ENCODE results near the gene PTOV1. TPM values are rescaled to one million over a fixed set of nuclear protein-coding genes. Genes with fewer than 3 reads are reported as not detected.
"Not testable (repeated sequence)": the region's sequence is repeated elsewhere in the genome, so short reads cannot be mapped to it uniquely, and the experiment has no call there.

Gene PTOV1
- total RNA-seq, 1 donor from 2014 or later, result 104 TPM

DNA sequence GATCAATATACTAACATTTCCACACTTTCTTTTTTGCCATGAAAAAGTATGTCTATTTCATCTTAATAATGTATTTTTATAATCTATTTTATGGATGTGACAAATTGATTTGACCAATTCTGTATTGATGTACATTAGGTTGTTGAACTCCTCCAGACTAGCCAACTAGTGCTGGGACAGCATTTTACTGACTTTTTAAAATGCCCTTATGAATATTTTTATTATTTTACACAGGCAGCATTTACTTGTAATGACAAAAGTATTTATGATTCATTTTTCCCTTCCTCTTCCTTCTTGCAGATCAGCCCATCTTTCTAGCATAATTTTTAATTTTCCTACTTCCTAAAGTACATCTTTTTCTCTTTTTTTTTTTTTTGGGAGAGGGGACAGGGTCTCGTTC, 36.9 kb upstream of the PTOV1 start:
- H3K27me3 ChIP-seq (ENCODE audit: low read depth), result no peaks in the 10 kb centered on the region
- intact Hi-C loops (cut with micrococcal nuclease), result no loop called here
- H3K4me3 ChIP-seq, result peak overlapping the region; percentile 81
- H3K9me3 ChIP-seq (replicated peaks), result no peaks in the 10 kb centered on the region
- peaks cover 57% of the 10 kb centered on the region for H3K4me1 ChIP-seq
- TF ChIP-seq, protein P1, sequence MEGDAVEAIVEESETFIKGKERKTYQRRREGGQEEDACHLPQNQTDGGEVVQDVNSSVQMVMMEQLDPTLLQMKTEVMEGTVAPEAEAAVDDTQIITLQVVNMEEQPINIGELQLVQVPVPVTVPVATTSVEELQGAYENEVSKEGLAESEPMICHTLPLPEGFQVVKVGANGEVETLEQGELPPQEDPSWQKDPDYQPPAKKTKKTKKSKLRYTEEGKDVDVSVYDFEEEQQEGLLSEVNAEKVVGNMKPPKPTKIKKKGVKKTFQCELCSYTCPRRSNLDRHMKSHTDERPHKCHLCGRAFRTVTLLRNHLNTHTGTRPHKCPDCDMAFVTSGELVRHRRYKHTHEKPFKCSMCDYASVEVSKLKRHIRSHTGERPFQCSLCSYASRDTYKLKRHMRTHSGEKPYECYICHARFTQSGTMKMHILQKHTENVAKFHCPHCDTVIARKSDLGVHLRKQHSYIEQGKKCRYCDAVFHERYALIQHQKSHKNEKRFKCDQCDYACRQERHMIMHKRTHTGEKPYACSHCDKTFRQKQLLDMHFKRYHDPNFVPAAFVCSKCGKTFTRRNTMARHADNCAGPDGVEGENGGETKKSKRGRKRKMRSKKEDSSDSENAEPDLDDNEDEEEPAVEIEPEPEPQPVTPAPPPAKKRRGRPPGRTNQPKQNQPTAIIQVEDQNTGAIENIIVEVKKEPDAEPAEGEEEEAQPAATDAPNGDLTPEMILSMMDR (IDR thresholded peaks at IDR 0.05; ENCODE audit: borderline replicate concordance), result no peak
- no peaks in the 10 kb centered on the region for H3K36me3 ChIP-seq
- no peak for DNase-seq
- H3K27ac ChIP-seq (replicated peaks), result peak overlapping the region; percentile 96

DNA sequence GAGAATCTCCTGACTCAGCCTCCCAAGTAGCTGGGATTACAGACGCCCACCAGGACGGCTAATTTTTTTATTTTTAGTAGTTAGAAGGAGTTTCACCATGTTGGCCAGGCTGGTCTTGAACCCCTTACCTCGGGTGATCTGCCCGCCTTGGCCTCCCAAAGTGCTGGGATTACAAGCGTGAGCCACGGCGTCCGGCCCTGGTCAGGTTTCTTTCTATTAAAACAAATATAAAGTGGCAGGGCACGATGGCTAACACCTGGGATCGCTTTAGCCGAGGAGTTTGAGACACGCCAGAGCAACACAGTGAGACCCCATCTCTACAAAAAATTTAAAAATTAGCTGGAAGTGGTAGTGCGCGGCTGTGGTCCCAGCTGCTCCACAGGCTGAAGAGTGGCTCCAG, 34.4 kb upstream of the PTOV1 start:
- no peaks in the 10 kb centered on the region for H3K36me3 ChIP-seq
- peak overlapping the region; percentile 92 for H3K27ac ChIP-seq (replicated peaks)
- TF ChIP-seq, protein P1 (IDR thresholded peaks at IDR 0.05; ENCODE audit: borderline replicate concordance), result no peak
- no peak for DNase-seq
- intact Hi-C loops (cut with micrococcal nuclease), result loop anchor here (5.0 kb wide), 1 partner anchor 51 kb away; the partner anchor contains the start of gene PNKP
- H3K4me1 ChIP-seq, result peaks cover 63% of the 10 kb centered on the region
- H3K27me3 ChIP-seq (ENCODE audit: low read depth), result no peaks in the 10 kb centered on the region
- peak overlapping the region; percentile 86 for H3K4me3 ChIP-seq
- no peaks in the 10 kb centered on the region for H3K9me3 ChIP-seq (replicated peaks)

DNA sequence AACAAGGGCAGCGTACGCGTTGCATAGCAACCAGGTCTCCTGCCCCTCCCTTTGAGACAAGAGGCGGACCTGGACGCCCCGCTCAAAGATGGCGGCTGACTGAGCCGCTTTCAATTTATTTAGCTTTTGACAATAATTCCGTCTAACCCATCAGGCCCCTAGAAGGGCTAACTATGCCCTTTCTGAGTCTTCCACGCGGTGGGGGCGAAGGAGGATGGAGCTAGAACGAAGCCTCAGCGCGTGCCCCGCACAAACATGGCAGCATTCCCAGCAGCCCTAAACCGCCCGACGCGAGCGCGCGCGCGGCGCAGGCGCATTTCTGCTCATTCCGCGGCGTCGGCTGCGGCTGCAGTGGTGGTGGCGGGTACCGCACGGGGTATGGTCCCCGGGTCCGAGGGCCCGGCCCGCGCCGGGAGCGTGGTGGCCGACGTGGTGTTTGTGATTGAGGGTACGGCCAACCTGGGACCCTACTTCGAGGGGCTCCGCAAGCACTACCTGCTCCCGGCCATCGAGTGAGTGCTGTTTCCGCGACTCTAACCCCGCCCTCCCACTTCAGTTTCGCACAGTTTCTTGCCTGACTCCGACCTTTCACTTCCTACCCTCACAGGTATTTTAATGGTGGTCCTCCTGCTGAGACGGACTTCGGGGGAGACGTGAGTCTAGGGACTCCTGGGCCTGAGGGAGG, 32.9 kb upstream of the PTOV1 start, which contains the start of gene MED25:
Gene MED25 (plus strand): TSS at position 326 of the 685 bp plus-strand sequence. CDS start 53 bp downstream, at position 379.
- TF ChIP-seq, protein P1 (IDR thresholded peaks at IDR 0.05; ENCODE audit: borderline replicate concordance), result peak; percentile 66
- Histone ChIP-seq H3K27ac (replicated peaks) (peak within 1 kb of the TSS; percentile 92), H3K27me3 (ENCODE audit: low read depth) (no peaks in the 10 kb centered on the region), H3K4me3 (peak within 1 kb of the TSS; percentile 86), H3K4me1 (peaks cover 53% of the 10 kb centered on the region), H3K9me3 (replicated peaks) (no peaks in the 10 kb centered on the region), H3K36me3 (peaks cover 5% of the 10 kb centered on the region)
- DNase-seq, result peak; percentile 86
- intact Hi-C loops (cut with micrococcal nuclease), result loop anchor here (5.0 kb wide), 1 partner anchor 49 kb away; the partner anchor contains the start of gene PNKP

DNA sequence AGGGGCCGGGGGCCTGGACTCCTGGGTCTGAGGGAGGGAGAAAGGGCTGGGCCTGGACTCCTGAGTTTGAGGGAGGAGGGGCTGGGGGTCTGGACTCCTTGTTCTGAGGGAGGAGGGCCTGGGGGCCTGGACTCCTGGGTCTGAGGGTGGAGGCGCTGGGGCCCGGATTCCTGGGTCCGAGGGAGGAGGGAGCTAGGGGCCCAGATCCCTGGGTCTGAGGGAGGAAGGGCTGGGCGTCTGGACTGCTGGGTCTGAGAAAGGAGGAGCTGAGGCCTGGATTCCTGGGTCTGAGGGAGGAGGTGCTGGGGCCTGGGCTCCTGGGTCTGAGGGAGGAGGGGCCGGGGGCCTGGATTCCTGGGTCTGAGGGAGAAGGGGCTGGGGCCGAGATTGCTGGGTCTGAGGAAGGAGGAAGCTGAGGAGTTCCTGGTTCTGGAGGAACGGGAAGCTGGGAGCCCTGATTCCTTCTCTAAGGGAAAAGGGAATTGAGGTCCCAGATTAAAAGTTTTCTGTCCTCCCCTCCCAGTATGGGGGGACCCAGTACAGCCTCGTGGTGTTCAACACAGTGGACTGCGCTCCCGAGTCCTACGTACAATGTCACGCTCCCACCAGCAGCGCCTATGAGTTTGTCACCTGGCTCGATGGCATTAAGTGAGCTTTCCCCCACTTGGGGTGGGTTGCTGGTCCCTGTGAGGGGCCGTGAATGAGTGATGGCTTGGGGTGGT, 32.1 kb upstream of the PTOV1 start:
- TF ChIP-seq, protein P1 (IDR thresholded peaks at IDR 0.05; ENCODE audit: borderline replicate concordance), result no peak
- Histone ChIP-seq H3K27me3 (ENCODE audit: low read depth) (no peaks in the 10 kb centered on the region), H3K4me1 (peaks cover 49% of the 10 kb centered on the region), H3K4me3 (peak overlapping the region; percentile 86), H3K9me3 (replicated peaks) (no peaks in the 10 kb centered on the region), H3K36me3 (peaks cover 12% of the 10 kb centered on the region), H3K27ac (replicated peaks) (peak overlapping the region; percentile 92)
- DNase-seq, result no peak
- intact Hi-C loops (cut with micrococcal nuclease), result loop anchor here (5.0 kb wide), 1 partner anchor 48 kb away; the partner anchor contains the start of gene PNKP

DNA sequence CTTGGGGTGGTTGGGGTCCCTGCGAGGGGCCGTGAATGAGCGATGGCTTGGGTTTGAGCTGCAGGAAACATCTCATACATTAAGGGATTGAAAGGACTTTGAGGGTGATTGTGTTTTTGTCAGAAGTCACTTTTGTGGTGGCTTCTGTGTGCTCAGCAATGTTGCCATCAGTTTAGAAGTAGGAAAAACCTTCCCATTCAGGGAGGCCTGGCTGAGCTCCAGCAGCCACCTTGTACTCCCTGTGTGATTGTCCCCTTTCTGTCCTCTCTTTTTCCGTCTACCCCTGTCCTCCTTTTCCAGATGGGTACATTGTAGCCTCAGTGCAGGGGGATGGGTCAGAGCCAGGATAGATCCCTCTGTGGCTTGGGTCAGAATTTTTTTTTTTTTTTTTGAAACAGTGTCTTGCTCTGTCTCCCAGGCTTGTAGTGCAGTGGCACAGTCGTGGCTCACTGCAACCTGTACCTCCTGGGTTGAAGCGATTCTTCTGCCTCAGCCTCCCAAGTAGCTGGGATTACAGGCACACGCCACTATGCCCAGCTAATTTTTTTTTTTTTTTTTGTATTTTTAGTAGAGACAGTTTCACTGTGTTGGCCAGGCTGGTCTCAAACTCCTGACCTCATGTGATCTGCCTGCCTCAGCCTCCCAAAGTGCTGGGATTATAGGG, 31.4 kb upstream of the PTOV1 start:
- intact Hi-C loops (cut with micrococcal nuclease), result loop anchor here (5.0 kb wide), 1 partner anchor 48 kb away; the partner anchor contains the start of gene PNKP
- Histone ChIP-seq H3K27ac (replicated peaks) (peak overlapping the region; percentile 92), H3K4me3 (peak overlapping the region; percentile 86), H3K4me1 (peaks cover 44% of the 10 kb centered on the region), H3K36me3 (peaks cover 17% of the 10 kb centered on the region)
- DNase-seq; H3K9me3 ChIP-seq (replicated peaks); H3K27me3 ChIP-seq (ENCODE audit: low read depth): not testable (repeated sequence)
